Measurements from ENCODE around the gene FLNC. TPM values are rescaled to one million over a fixed set of nuclear protein-coding genes. Genes with fewer than 3 reads are reported as not detected.

Gene FLNC
- polyA plus RNA-seq, 3 donors, result 0.01 TPM; not detected in 2

GRCh38 chr7:128876586-128876977, 46.4 kb downstream of the FLNC start:
- no peak overlapping the region for H3K27ac ChIP-seq (ENCODE audit: low read depth in 1 of 2, low read length in 2 of 2)
- H3K79me2 ChIP-seq (ENCODE audit: insufficient read depth, low read length), result no peaks in the 10 kb centered on the region
- no peaks in the 10 kb centered on the region for H3K36me3 ChIP-seq (replicated peaks in 1 of 2; ENCODE audit: control insufficient read depth in 1 of 2, insufficient read depth in 2 of 2, low read length in 2 of 2)
- no peaks in the 10 kb centered on the region for H3K9me3 ChIP-seq (replicated peaks in 1 of 2; ENCODE audit: control insufficient read depth in 1 of 2, insufficient read depth in 1 of 2, low read length in 2 of 2)
- no peaks in the 10 kb centered on the region for H4K20me1 ChIP-seq (ENCODE audit: insufficient read depth, low read length)
- Mint-ChIP-seq H3K4me1 (no peaks in the 10 kb centered on the region), H3K27me3 (ENCODE audit: low read depth in 3 of 3) (peaks cover 1 to 16% (median 2%) of the 10 kb centered on the region in 3 donors), H3K36me3 (no peaks in the 10 kb centered on the region), H3K27ac (no peak overlapping the region), H3K9me3 (no peaks in the 10 kb centered on the region), H3K4me3 (no peak overlapping the region)
- DNase-seq, result no peak
- H3K4me2 ChIP-seq (replicated peaks; ENCODE audit: extremely low read depth, low read length, poor library complexity, severe bottlenecking), result no peak overlapping the region
- intact Hi-C loops (cut with micrococcal nuclease), result loop anchor here in 1 of 2 donors (5.0 kb wide), 1 partner anchor 34 kb away; no protein-coding TSS in a partner anchor
- 95% methylated on average over 5 of the region's 5 CpGs for WGBS (ENCODE audit: insufficient coverage)
- H3K9ac ChIP-seq (ENCODE audit: insufficient read depth, low read length, poor library complexity, severe bottlenecking), result no peak overlapping the region
- TF ChIP-seq CTCF (IDR thresholded peaks at IDR 0.05), result no peak
- H2AFZ ChIP-seq (ENCODE audit: insufficient read depth, low read depth, low read length, poor library complexity, severe bottlenecking), result no peak overlapping the region
- H3K27me3 ChIP-seq (ENCODE audit: control insufficient read depth in 2 of 2, insufficient read depth in 2 of 2, low read length in 2 of 2), result no peaks in the 10 kb centered on the region
- H3K4me3 ChIP-seq (replicated peaks in 1 of 3; ENCODE audit: low read depth in 2 of 3, low read length in 3 of 3), result no peak overlapping the region
- no peaks in the 10 kb centered on the region for H3K4me1 ChIP-seq (ENCODE audit: control insufficient read depth in 1 of 2, insufficient read depth in 2 of 2, low read length in 2 of 2)

- H2AFZ ChIP-seq (ENCODE audit: insufficient read depth, low read depth, low read length, poor library complexity, severe bottlenecking), result no peak overlapping the region
- no peak for TF ChIP-seq CTCF (IDR thresholded peaks at IDR 0.05)
- Mint-ChIP-seq H3K27me3 (ENCODE audit: low read depth in 3 of 3) (peaks cover 1 to 14% (median 2%) of the 10 kb centered on the region in 3 donors), H3K4me1 (no peaks in the 10 kb centered on the region), H3K4me3 (no peak overlapping the region), H3K36me3 (no peaks in the 10 kb centered on the region), H3K9me3 (no peaks in the 10 kb centered on the region), H3K27ac (no peak overlapping the region)
- H3K27ac ChIP-seq (ENCODE audit: low read depth in 1 of 2, low read length in 2 of 2), result no peak overlapping the region
- no peak overlapping the region for H3K4me3 ChIP-seq (replicated peaks in 1 of 3; ENCODE audit: low read depth in 2 of 3, low read length in 3 of 3)
- WGBS (ENCODE audit: insufficient coverage), result 96% methylated on average over 29 of the region's 32 CpGs
- H3K27me3 ChIP-seq (ENCODE audit: control insufficient read depth in 2 of 2, insufficient read depth in 2 of 2, low read length in 2 of 2), result no peaks in the 10 kb centered on the region
- no peaks in the 10 kb centered on the region for H3K9me3 ChIP-seq (replicated peaks in 1 of 2; ENCODE audit: control insufficient read depth in 1 of 2, insufficient read depth in 1 of 2, low read length in 2 of 2)
- H3K79me2 ChIP-seq (ENCODE audit: insufficient read depth, low read length), result no peaks in the 10 kb centered on the region
- intact Hi-C loops (cut with micrococcal nuclease), result loop anchor here in 1 of 2 donors (5.0 kb wide), 1 partner anchor 35 kb away; no protein-coding TSS in a partner anchor
- H3K9ac ChIP-seq (ENCODE audit: insufficient read depth, low read length, poor library complexity, severe bottlenecking), result no peak overlapping the region
- H3K4me1 ChIP-seq (ENCODE audit: control insufficient read depth in 1 of 2, insufficient read depth in 2 of 2, low read length in 2 of 2), result no peaks in the 10 kb centered on the region
- H3K36me3 ChIP-seq (replicated peaks in 1 of 2; ENCODE audit: control insufficient read depth in 1 of 2, insufficient read depth in 2 of 2, low read length in 2 of 2), result no peaks in the 10 kb centered on the region
- no peaks in the 10 kb centered on the region for H4K20me1 ChIP-seq (ENCODE audit: insufficient read depth, low read length)
- no peak for DNase-seq
- H3K4me2 ChIP-seq (replicated peaks; ENCODE audit: extremely low read depth, low read length, poor library complexity, severe bottlenecking), result no peak overlapping the region
These were observed 47.0 kb downstream of the FLNC start for GRCh38 chr7:128876978-128877755.
